Liver (tissue), 9 donors: ENCODE measurements around the gene PITRM1. TPM values are rescaled to one million over a fixed set of nuclear protein-coding genes. Genes with fewer than 3 reads are reported as not detected.

Experiments used
- DNase-seq: peaks from one replicate; pipeline ENCODE4 v3.0.0-alpha.2; 2017; ENCODE audit warnings: low spot score
- H3K27ac ChIP-seq, 2 donors: one replicate each; pipeline ENCODE4 v1.7.0; 2013; ENCODE audit warnings: inconsistent platforms in 2 of 2, low read length in 2 of 2, control low read depth in 1 of 2, low read depth in 1 of 2, mild to moderate bottlenecking in 1 of 2
- H3K27me3 ChIP-seq, 4 donors: one replicate each; pipeline versions ENCODE4 v1.6.1 to v1.7.0; 2013; ENCODE audit warnings: low read length in 3 of 4, inconsistent platforms in 1 of 4, mild to moderate bottlenecking in 1 of 4, moderate library complexity in 1 of 4; ENCODE audit not compliant: control insufficient read depth in 4 of 4, insufficient read depth in 4 of 4
- H3K36me3 ChIP-seq, 4 donors: one replicate each; pipeline versions ENCODE4 v1.6.1 to v1.7.0; 2013; ENCODE audit warnings: low read length in 3 of 4, mild to moderate bottlenecking in 3 of 4, low read depth in 1 of 4, moderate library complexity in 1 of 4; ENCODE audit not compliant: control insufficient read depth in 4 of 4, insufficient read depth in 3 of 4
- H3K4me1 ChIP-seq, 4 donors: one replicate each; pipeline versions ENCODE4 v1.6.1 to v1.7.0; 2013; ENCODE audit warnings: low read length in 3 of 4, mild to moderate bottlenecking in 3 of 4, moderate library complexity in 1 of 4; ENCODE audit not compliant: control insufficient read depth in 4 of 4, insufficient read depth in 4 of 4
- H3K4me3 ChIP-seq, 3 donors: one replicate each; pipeline versions ENCODE4 v1.6.1 to v1.7.0; 2013; ENCODE audit warnings: low read length in 3 of 3, control low read depth in 1 of 3, low read depth in 1 of 3, mild to moderate bottlenecking in 1 of 3
- H3K9ac ChIP-seq, 2 donors: one replicate each; pipeline ENCODE4 v1.7.0; 2013; ENCODE audit warnings: low read length in 2 of 2, mild to moderate bottlenecking in 2 of 2, moderate library complexity in 2 of 2, control low read depth in 1 of 2, low read depth in 1 of 2
- H3K9me3 ChIP-seq, 4 donors: one replicate each; pipeline versions ENCODE4 v1.6.1 to v1.7.0; 2013; ENCODE audit warnings: low read length in 3 of 4; ENCODE audit not compliant: control insufficient read depth in 4 of 4
- ATF3 ChIP-seq: IDR thresholded peaks from 2 replicates; pipeline ENCODE4 v1.6.1; 2016; ENCODE audit warnings: antibody characterized with exemption
- EGR1 ChIP-seq, 2 donors: IDR thresholded peaks; 2 replicates each; pipeline ENCODE4 v1.6.1; 2016 to 2018; ENCODE audit warnings: antibody characterized with exemption in 2 of 2, low read depth in 2 of 2
- FOXA1 ChIP-seq: IDR thresholded peaks from 2 replicates; pipeline ENCODE4 v1.6.1; 2016; ENCODE audit warnings: antibody characterized with exemption
- GABPA ChIP-seq, 2 donors: IDR thresholded peaks in 1 of 2; conservative IDR thresholded peaks in 1 of 2; 2 replicates each; pipeline ENCODE4 v1.6.1; 2016; ENCODE audit warnings: antibody characterized with exemption in 2 of 2, mild to moderate bottlenecking in 1 of 2, moderate library complexity in 1 of 2
- HNF4G ChIP-seq: IDR thresholded peaks from 2 replicates; pipeline ENCODE4 v1.6.1; 2016; ENCODE audit warnings: antibody characterized with exemption
- JUND ChIP-seq, 2 donors: IDR thresholded peaks; 2 replicates each; pipeline ENCODE4 v1.6.1; 2016; ENCODE audit warnings: antibody characterized with exemption in 2 of 2
- NR2F2 ChIP-seq: IDR thresholded peaks from 2 replicates; pipeline ENCODE4 v1.6.1; 2016; ENCODE audit warnings: antibody characterized with exemption
- RAD21 ChIP-seq, 2 donors: IDR thresholded peaks; 2 replicates each; pipeline ENCODE4 v1.6.1; 2016; ENCODE audit warnings: antibody characterized with exemption in 2 of 2, mild to moderate bottlenecking in 2 of 2
- REST ChIP-seq: IDR thresholded peaks from 2 replicates; pipeline ENCODE4 v1.6.1; 2016; ENCODE audit warnings: antibody characterized with exemption, mild to moderate bottlenecking
- RXRA ChIP-seq, 2 donors: IDR thresholded peaks; 2 replicates each; pipeline ENCODE4 v1.6.1; 2017 to 2018; ENCODE audit warnings: antibody characterized with exemption in 2 of 2, mild to moderate bottlenecking in 1 of 2
- SP1 ChIP-seq: IDR thresholded peaks from 2 replicates; pipeline ENCODE4 v1.6.1; 2018; ENCODE audit warnings: antibody characterized with exemption, mild to moderate bottlenecking
- TAF1 ChIP-seq: conservative IDR thresholded peaks from 2 replicates; pipeline ENCODE4 v1.6.1; 2016; ENCODE audit warnings: antibody characterized with exemption, mild to moderate bottlenecking
- YY1 ChIP-seq: IDR thresholded peaks from 2 replicates; pipeline ENCODE4 v1.6.1; 2016; ENCODE audit warnings: antibody characterized with exemption, mild to moderate bottlenecking
- WGBS: extraction: QIAGEN DNeasy Blood & Tissue Kit; methylation state at CpG from one replicate; pipeline ENCODE4 v1.1.7; 2013; 5-methylcytosine and 5-hydroxymethylcytosine counted together
- polyA plus RNA-seq, 2 donors: library from polyadenylated mRNA; stranded (reverse) in 1 of 2; unstranded in 1 of 2; fragments of 200-250 nt in 1 of 2; fragments of >200 nt in 1 of 2; fragmentation: Nextera tagmentation in 1 of 2; extraction: Ambion mirVana in 1 of 2; gene quantifications; one replicate each; pipeline versions ENCODE4 v1.2.1 to v1.2.3, GENCODE V29; 2013 to 2015
- total RNA-seq, 2 donors: library from RNA; depleted of rRNA; stranded (reverse); fragments of >200 nt; gene quantifications; one replicate each; pipeline ENCODE4 v1.2.3, GENCODE V29; 2014
- TF ChIP-seq, protein P1 (sequence below): IDR thresholded peaks from 2 replicates; pipeline ENCODE4 v1.6.1; 2016; ENCODE audit warnings: antibody characterized with exemption
- TF ChIP-seq, protein P2 (sequence below): IDR thresholded peaks from 2 replicates; pipeline ENCODE4 v1.6.1; 2016; ENCODE audit warnings: antibody characterized with exemption
- donor health status: healthy.
- donor health status: healthy.
- donor health status: healthy.
- donor health status: healthy.
- donor health status: healthy.

PITRM1 gene
- total and polyA plus RNA-seq, 4 donors, result 21.1 to 43.1 (median 27.7) TPM

GRCh38 chr10:3094609-3095036, 78.0 kb downstream of the PITRM1 start (continued):
- no peak for TF ChIP-seq EGR1 (IDR thresholded peaks at IDR 0.05; ENCODE audit: low read depth in 2 of 2)
- TF ChIP-seq JUND (IDR thresholded peaks at IDR 0.05), result no peak
- TF ChIP-seq HNF4G, result no peak
- no peak for TF ChIP-seq GABPA (IDR thresholded peaks at IDR 0.05 in 1 of 2, conservative IDR thresholded peaks at IDR 0.05 in 1 of 2)

DNA sequence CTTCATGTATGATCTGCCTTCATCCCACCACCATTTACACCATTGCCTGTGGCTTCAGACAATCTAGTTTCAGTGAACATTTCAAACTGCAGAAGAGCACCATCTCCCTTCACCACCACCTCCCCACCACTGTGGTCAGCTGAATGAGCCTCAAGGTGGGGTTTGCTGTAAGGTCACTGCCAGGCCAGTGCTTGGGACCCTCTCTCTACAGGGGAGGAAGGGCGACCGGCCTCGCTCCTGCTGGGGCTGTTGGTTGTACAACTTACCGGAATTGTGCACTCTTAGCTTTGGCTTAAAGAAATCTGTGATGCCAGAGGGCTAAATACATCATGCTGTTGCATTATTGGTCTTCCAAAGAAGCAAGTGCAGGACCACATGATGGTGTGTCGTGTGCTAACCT, 78.6 kb downstream of the PITRM1 start:
- 80% methylated on average over 5 of the region's 5 CpGs for WGBS
- no peak for TF ChIP-seq REST
- TF ChIP-seq JUND (IDR thresholded peaks at IDR 0.05), result no peak
- TF ChIP-seq EGR1 (IDR thresholded peaks at IDR 0.05; ENCODE audit: low read depth in 2 of 2), result no peak
- no peak for TF ChIP-seq HNF4G
- TF ChIP-seq TAF1, result no peak
- TF ChIP-seq SP1, result no peak
- TF ChIP-seq, protein P1, sequence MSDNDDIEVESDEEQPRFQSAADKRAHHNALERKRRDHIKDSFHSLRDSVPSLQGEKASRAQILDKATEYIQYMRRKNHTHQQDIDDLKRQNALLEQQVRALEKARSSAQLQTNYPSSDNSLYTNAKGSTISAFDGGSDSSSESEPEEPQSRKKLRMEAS, result no peak
- no peak for TF ChIP-seq FOXA1
- DNase-seq, result no peak
- Histone ChIP-seq H3K9ac (no peak overlapping the region), H3K36me3 (no peaks in the 10 kb centered on the region), H3K9me3 (no peaks in the 10 kb centered on the region), H3K4me3 (no peak overlapping the region), H3K27me3 (peaks cover 0 to 3% (median 0%) of the 10 kb centered on the region in 4 donors), H3K4me1 (no peaks in the 10 kb centered on the region), H3K27ac (no peak overlapping the region)

DNA sequence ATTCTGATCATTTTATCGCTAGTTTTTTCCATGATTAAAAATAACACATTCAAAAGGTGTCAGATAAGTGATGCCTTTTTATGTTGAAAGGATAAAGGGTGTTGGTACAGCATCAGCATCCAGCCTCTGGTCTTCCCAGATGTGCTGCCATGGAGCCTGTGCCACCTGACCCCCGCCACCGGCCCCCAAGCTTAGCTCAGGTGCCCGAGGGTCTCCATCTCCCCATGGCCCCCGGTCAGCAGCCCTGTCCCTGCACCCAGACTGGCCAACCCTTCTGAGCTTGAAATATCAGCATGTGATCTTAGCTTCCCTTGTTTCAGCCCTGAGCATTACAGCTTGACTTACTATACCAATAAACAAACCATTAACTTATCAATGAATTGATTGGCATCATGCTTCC, 80.7 kb downstream of the PITRM1 start:
- Histone ChIP-seq H3K9ac (no peak overlapping the region), H3K4me3 (no peak overlapping the region), H3K27me3 (peaks cover 0 to 3% (median 0%) of the 10 kb centered on the region in 4 donors), H3K36me3 (no peaks in the 10 kb centered on the region), H3K4me1 (no peaks in the 10 kb centered on the region), H3K27ac (no peak overlapping the region), H3K9me3 (no peaks in the 10 kb centered on the region)
- DNase-seq, result no peak
- WGBS, result 77% methylated on average over 5 of the region's 5 CpGs
- TF ChIP-seq SP1 (no peak), FOXA1 (no peak), ATF3 (no peak), TAF1 (no peak), YY1 (no peak), RXRA (IDR thresholded peaks at IDR 0.05) (no peak), NR2F2 (no peak), RAD21 (IDR thresholded peaks at IDR 0.05) (no peak), HNF4G (no peak), JUND (IDR thresholded peaks at IDR 0.05) (no peak), REST (no peak), GABPA (IDR thresholded peaks at IDR 0.05 in 1 of 2, conservative IDR thresholded peaks at IDR 0.05 in 1 of 2) (no peak), EGR1 (IDR thresholded peaks at IDR 0.05; ENCODE audit: low read depth in 2 of 2) (no peak)
- TF ChIP-seq, protein P1, result no peak
- TF ChIP-seq, protein P2, sequence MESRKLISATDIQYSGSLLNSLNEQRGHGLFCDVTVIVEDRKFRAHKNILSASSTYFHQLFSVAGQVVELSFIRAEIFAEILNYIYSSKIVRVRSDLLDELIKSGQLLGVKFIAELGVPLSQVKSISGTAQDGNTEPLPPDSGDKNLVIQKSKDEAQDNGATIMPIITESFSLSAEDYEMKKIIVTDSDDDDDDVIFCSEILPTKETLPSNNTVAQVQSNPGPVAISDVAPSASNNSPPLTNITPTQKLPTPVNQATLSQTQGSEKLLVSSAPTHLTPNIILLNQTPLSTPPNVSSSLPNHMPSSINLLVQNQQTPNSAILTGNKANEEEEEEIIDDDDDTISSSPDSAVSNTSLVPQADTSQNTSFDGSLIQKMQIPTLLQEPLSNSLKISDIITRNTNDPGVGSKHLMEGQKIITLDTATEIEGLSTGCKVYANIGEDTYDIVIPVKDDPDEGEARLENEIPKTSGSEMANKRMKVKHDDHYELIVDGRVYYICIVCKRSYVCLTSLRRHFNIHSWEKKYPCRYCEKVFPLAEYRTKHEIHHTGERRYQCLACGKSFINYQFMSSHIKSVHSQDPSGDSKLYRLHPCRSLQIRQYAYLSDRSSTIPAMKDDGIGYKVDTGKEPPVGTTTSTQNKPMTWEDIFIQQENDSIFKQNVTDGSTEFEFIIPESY, result no peak
